ENCODE data around the gene INPP5A.

DNA sequence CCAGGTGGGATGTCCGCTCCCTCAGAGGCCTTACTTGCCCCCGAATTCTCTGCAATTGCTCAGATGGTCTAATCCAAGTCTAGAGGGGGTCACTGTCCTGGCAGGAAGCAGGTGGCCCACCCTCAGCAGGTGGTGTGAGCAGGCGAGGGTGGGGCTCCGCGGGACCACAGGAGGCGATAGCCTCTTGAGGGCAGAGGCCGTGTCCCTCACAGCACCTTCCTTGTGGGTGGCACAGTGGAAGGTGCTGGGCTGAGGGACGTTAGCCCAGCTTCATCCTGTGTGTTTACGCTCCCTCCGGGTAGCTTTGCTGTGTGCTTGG lies 38.3 kb upstream of the INPP5A start:
- TF ChIP-seq, protein P1, sequence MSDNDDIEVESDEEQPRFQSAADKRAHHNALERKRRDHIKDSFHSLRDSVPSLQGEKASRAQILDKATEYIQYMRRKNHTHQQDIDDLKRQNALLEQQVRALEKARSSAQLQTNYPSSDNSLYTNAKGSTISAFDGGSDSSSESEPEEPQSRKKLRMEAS (IDR thresholded peaks at IDR 0.05), result no peak
- TF ChIP-seq CREB1 (IDR thresholded peaks at IDR 0.05; ENCODE audit: low read depth) (no peak), TAF1 (IDR thresholded peaks at IDR 0.05; ENCODE audit: low read depth) (no peak), YY1 (IDR thresholded peaks at IDR 0.05; ENCODE audit: low read depth) (no peak), RAD21 (IDR thresholded peaks at IDR 0.05; ENCODE audit: low read depth) (no peak), EGR1 (IDR thresholded peaks at IDR 0.05) (no peak), EP300 (IDR thresholded peaks at IDR 0.05; ENCODE audit: borderline replicate concordance) (no peak), TEAD4 (IDR thresholded peaks at IDR 0.05) (no peak), FOXM1 (IDR thresholded peaks at IDR 0.05; ENCODE audit: borderline replicate concordance, low read depth) (no peak), CEBPB (IDR thresholded peaks at IDR 0.05) (no peak)
- TF ChIP-seq, protein P2, sequence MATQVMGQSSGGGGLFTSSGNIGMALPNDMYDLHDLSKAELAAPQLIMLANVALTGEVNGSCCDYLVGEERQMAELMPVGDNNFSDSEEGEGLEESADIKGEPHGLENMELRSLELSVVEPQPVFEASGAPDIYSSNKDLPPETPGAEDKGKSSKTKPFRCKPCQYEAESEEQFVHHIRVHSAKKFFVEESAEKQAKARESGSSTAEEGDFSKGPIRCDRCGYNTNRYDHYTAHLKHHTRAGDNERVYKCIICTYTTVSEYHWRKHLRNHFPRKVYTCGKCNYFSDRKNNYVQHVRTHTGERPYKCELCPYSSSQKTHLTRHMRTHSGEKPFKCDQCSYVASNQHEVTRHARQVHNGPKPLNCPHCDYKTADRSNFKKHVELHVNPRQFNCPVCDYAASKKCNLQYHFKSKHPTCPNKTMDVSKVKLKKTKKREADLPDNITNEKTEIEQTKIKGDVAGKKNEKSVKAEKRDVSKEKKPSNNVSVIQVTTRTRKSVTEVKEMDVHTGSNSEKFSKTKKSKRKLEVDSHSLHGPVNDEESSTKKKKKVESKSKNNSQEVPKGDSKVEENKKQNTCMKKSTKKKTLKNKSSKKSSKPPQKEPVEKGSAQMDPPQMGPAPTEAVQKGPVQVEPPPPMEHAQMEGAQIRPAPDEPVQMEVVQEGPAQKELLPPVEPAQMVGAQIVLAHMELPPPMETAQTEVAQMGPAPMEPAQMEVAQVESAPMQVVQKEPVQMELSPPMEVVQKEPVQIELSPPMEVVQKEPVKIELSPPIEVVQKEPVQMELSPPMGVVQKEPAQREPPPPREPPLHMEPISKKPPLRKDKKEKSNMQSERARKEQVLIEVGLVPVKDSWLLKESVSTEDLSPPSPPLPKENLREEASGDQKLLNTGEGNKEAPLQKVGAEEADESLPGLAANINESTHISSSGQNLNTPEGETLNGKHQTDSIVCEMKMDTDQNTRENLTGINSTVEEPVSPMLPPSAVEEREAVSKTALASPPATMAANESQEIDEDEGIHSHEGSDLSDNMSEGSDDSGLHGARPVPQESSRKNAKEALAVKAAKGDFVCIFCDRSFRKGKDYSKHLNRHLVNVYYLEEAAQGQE (IDR thresholded peaks at IDR 0.05; ENCODE audit: low read depth), result no peak
- TF ChIP-seq, protein P3, sequence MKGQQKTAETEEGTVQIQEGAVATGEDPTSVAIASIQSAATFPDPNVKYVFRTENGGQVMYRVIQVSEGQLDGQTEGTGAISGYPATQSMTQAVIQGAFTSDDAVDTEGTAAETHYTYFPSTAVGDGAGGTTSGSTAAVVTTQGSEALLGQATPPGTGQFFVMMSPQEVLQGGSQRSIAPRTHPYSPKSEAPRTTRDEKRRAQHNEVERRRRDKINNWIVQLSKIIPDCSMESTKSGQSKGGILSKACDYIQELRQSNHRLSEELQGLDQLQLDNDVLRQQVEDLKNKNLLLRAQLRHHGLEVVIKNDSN (IDR thresholded peaks at IDR 0.05), result no peak
